Lower leg skin (tissue), 3 donors: ENCODE results near the gene RTN3.

Source experiments
- CTCF ChIP-seq, 3 donors: fragments of 450-650 bp; IDR thresholded peaks; one replicate each; pipeline ENCODE4 v1.5.1; 2016; ENCODE audit warnings: antibody characterized with exemption in 3 of 3, mild to moderate bottlenecking in 3 of 3, moderate library complexity in 2 of 3
- POLR2A ChIP-seq, 2 donors: fragments of 450-650 bp; IDR thresholded peaks; one replicate each; pipeline ENCODE4 v1.6.1; 2016 to 2017; ENCODE audit warnings: antibody characterized with exemption in 2 of 2, mild to moderate bottlenecking in 1 of 2, moderate library complexity in 1 of 2

GRCh38 chr11:63670433-63671321 is 10.6 kb upstream of the RTN3 start:
- TF ChIP-seq CTCF (IDR thresholded peaks at IDR 0.05) (no peak), POLR2A (IDR thresholded peaks at IDR 0.05) (no peak)
